GM19395 (cell line): ENCODE measurements around the gene ERI3.

Source experiments
- ATAC-seq: cut with Tn5 transposase; IDR thresholded peaks from one replicate; pipeline ENCODE4 v1.9.1; 2021; ENCODE audit warnings: mild to moderate bottlenecking, moderate library complexity; ENCODE audit not compliant: unreplicated experiment

ERI3 gene

DNA sequence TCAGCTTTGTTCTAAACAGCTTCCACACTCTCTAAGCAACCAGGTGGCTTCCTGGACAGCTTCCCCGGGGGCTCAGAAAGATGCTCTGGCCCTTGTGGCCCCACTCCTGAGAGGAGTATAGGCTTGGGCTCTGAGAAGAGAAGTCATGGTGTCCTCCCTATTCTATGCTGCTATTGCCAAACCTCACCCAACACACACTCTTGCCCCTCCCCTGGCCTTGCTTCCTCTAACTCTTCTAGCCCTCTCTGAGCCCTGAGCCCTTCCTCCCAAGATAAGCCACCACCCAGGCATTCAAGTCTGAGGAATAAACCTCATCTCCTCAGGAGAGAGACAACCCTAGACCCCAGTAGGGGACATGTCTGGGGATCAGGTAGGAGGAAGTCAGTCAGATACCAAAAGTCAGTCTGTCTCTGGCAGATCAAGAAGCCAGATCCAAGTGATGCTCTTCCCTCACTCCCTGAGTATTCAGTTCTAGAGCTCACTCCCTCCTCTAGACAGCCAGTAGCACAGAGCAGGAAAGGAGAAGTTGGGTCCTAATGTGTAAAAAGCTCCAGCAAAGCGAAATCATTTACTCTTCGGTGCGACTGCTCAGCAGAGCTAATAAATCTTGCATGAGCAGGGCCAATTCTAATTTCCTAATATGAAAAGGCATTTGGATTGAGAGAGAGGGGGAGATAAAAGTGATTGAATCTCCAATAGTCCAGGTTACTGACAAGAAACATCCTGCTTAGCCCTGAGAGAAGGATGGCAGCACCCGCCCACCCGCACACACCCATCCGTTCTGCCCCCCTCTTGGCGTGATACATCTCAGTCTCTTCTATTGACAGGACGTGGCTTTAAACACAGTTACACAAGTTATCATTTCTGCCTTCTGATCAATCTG, 91.2 kb downstream of the ERI3 start:
- ATAC-seq = no peak

DNA sequence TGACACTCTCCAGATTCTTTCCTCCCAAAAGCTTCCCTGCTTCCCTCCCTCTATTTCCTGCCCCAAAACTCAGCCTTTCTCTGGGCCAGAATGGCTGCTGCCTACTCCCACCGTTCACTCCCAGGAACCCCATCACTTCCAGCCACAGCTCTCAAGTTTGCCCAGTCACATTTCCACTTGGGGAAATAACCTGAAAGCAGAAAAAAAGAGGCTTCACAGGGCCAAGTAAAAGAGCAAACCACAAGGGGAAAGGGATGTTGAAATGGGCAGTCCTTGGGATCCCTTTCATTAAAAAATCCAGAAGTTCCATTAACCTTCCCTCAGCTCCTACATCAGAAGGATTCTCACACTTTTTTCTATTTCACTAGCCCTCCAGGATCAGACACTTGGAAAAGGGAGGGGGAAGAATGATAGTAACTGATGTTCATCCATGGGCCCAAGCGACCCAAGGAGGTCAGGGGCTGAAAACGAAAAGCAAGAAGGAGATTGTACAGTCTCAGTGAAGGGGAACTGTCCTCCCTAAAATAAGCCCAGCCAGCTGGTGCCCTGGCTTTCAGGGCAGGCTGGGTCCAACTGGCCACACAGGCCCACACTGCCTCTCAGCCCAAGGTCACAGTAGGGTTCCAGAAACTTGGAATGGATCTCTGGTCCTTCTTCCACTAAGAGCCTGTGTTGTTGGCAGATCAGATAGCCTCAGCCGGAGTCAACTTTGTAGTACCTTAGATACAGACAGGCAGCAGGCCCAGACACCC, 92.1 kb downstream of the ERI3 start:
- no peak for ATAC-seq

DNA sequence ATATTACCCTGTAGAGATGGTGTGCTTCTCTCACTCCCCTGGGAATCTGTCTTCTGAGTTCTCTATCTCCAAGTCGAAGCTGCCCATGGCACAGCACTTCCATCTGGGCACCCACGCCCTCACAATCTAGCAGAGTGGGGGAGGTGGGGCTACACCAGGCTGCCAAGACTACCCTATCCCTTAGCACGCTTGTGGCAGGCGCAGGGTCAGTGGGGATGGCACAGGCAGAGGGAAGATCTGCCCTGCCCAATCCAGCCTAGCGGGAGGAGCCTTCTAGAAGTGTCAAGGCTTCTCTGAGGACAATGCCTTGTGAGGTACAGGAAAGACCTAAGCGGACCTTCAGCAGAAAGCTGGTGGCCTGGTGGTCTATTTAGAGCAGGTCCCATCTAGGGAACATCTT, 92.6 kb downstream of the ERI3 start:
- ATAC-seq = no peak

DNA sequence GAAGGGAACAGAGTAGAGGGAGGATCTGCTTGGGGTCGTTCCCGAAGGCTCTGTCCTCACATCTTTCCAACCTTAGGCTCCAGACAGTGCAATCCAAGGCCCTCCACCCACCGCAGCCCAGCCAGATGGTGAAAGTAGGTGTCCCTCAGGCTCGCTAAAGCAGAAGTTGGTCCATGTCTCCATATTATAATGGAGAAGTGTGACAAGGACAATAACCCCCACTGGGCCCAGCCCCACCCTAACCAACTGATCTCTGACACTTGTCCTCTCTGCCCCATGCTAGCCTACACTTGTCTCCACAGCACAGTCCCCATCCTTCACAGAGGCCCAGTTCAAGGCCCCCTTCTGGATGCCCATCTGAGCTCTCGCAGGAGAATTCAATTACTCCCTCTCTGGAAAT, 93.1 kb downstream of the ERI3 start:
- ATAC-seq = no peak

DNA sequence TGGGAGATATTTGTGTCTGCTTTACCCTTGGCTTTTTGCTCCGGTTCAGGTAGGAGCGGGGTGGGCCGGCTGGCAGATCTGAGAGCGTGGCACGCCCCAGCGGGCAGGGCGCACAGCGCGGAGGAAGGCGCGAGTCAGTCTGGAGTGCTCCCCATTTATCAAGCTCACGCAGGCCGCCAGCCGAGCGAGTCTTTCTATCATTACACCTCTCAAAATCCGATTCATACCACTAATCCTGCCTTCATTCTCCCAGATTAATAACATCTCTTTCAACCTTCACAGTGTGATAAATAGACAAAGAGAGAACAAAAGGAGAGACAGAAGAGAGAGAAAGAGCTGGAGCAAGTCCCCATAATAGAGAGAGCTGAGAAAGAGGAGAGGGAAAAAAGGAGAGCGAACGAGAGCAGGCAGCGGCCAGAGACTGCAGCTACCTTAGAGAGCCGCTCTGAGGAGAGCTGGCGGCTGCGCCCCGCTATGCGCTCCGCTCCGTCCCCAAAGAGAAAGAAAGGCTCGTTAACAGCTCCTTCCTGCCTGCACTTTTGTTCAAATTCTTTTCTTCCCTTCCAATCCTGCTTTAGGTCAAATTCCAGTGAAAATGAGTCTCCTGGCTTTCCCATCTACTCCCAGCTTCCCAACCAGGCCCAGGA, 93.8 kb downstream of the ERI3 start:
- ATAC-seq = no peak

DNA sequence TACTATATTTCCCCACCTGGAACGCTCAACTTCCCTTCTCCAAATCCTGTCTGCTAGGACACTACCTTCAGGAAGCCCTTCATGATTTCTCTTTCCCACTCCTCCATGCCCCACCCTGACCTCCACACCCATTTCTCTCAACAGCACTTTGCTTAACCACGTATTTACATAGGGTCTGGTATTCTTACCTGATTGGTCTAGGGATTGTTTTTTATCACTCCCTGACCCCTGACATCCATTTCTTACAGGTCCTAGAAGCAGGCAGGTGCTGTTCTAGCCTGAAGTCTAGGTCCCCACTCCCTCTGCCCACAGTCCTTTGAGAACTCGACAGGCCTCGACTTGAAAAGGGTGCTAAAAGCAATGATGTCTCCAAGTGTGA, 94.3 kb downstream of the ERI3 start:
- ATAC-seq = no peak

- ATAC-seq = no peak
These were observed 96.0 kb downstream of the ERI3 start for GRCh38 chr1:44259090-44259489.

GRCh38 chr1:44256762-44257554, 98.1 kb downstream of the ERI3 start:
- no peak for ATAC-seq

GRCh38 chr1:44254392-44254910, 100.6 kb downstream of the ERI3 start:
- ATAC-seq = no peak

DNA sequence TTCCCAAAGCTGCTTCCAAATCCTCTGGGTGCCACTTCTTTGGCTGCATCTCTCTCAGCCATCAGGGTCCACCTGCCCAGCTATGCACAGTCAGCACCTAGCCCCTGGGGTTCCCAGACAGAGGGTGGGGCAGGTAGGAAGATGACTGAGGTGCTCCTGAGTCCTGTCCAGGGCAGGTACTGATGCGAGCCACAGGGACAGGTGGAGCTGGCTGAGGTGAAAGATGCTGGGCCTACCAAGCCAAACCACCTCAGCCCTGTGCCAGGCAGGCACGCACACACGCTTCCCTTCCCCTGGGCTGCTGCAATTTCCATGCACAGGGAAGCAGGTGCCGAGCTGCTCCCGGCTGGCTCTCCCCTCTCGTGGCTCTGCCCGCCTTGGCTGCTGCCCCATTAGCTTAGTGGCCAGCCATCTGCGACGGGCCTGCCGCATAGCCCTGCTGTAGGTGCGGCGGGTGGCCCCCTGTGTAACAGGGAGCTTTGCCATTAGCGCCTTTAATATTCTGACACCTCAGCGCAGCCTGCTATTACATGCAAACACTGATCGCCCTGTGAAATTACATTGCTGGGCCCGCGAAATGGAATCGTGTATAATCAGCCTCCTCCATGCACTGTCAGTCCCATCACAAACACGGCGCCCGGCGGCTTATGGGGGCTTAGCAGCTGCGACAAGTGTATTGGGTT, 102.9 kb downstream of the ERI3 start:
- no peak for ATAC-seq

GRCh38 chr1:44251486-44251885, 103.6 kb downstream of the ERI3 start:
- no peak for ATAC-seq

GRCh38 chr1:44250068-44250781, 104.8 kb downstream of the ERI3 start:
- no peak for ATAC-seq

DNA sequence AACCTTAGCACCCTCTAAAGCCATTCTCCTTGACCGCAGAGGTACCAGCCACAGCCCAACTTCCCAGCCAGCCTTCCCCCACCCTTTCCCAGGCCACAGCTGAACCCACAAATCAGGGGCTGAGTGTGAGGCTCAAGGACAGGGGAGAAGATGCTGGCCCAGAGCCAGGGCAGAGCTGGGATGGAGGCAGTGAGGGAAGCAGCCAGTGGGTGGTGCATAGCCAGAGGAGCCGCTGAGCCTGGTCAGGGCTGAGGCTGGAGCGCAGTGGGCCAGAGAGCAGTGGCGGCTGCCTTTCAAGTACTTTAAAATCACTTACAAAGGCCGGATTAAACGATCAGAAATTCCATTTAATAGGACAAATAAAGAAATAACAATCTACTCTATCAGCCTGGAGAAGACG, 105.5 kb downstream of the ERI3 start:
- ATAC-seq = no peak

DNA sequence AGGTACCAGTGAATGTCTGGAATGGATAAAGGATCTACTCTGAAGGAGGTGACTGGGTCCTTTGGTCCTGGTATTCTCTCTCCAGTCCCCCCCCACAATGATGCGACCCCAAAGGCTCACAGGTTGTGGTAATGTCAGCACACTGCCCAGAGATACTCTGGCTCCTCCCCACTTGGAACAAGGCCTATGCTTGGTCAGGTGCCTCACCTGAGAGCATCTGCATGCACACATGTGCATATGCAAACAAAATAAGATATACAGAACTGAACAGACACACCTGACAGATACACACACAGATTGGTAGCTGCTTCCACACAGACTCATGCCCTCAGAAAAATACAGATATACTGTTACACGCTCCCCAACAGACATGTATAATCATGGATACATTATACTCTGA, 108.3 kb downstream of the ERI3 start:
- no peak for ATAC-seq

DNA sequence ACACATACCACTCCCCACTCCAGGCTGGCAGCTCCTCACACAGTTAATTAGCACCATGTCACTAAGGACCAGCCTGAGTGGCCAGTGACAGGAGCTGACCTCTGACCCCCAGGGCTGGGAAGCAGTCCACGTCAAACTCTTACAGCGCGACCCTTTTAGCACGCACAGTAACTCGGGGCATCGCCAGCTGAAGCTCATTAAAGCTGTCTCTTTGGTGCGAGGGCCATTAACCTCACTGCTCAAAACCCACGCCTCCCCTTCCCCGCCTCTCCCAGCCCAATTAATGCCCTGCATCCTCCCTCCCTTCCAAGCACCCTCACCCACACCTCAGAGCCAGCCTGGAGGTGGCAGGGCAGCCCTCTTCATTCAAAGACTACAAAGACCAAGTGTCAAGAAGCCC, 110.1 kb downstream of the ERI3 start:
- no peak for ATAC-seq

DNA sequence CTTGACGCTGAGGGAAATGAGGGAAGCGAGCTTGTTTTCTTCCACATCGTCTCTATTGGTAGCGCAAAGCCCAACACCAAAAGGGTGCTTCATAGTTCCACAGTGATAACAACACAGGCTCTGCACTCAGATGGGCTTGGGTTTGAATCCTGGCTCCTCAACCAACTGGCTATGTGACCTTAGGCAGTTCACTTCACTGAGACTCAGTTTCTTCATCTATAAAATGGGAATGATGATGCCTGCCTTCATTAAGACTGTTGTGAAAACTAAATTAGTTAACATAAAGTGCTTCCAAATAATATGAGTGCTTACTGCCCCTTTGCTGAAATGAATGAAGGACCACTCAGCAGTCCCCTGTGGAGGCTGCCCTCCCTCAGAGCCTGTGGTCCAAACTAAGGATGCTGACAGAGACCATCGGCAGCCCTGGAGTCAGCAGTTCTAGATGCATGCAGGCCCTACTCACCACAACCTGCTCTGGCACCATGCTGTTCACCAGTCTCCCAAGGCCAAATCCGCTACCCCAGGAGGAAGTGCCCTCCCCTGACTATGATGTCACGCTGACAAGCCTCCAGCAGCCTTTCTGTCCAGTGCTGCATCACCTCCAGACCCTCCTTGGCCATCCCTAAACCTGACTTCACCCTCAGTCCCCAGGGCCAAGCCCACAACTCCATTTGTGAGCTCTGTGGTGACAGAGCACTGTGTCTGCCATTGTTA, 111.1 kb downstream of the ERI3 start:
- ATAC-seq = no peak

- ATAC-seq = no peak
These were observed 112.3 kb downstream of the ERI3 start for GRCh38 chr1:44242746-44243145.

DNA sequence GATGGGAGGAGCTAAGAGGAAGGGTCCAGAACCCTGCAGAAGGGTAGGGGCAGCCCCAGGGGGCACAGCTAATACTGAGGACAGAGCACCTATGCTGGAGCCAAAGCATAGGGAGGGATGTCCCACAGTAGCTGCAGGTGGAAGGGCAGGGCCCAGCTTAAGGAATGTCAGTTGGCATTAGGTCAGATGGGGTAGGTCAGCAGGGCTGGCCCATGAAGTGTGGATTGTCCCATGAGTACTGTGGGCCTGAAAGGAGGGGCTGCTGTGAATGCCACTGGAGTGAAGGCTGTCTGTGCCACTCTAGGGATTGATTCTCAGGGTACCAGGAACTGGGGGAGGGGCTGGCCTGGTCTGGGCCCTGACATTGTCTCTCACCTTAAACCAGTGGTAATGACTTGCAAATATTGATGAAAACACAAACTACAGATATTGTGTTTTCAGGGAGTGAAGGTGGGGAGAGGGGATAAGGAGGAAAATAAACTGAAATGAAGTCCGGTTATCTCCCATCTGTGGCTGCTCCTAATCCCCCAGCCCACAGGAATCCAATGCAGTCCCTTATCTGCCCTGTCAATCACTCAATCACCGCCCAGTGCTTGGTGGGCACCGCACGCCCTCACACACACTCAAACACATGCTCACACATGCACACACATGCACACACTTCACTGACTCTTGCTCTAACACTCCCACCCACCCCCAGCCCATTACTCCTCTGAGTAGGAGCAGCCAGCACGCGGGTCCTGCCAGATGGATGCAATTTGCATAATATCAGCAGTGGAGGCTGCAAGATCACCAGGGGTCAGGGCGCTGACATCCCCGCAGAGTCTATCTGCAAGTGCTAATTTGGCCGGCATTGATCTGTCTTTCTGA, 114.0 kb downstream of the ERI3 start:
- ATAC-seq = no peak
